Osteocyte (in vitro differentiated cells): ENCODE data around the gene LENEP. TPM values are rescaled to one million over a fixed set of nuclear protein-coding genes. Genes with fewer than 3 reads are reported as not detected.
A peak's percentile ranks its signal among the peaks of the same experiment; 100 is the strongest.

Experiments
- DNase-seq: peaks from one replicate; pipeline ENCODE4 v3.0.0; 2021; ENCODE audit warnings: mixed read lengths; ENCODE audit not compliant: unreplicated experiment; ENCODE audit errors: extremely low spot score
- H3K27ac Mint-ChIP-seq: one replicate; pipeline ENCODE4 v1.8.0; 2021; ENCODE audit warnings: mild to moderate bottlenecking, mixed read lengths; ENCODE audit not compliant: unreplicated experiment
- H3K27me3 Mint-ChIP-seq: one replicate; pipeline ENCODE4 v1.8.0; 2021; ENCODE audit warnings: mixed read lengths; ENCODE audit not compliant: unreplicated experiment
- H3K36me3 Mint-ChIP-seq: one replicate; pipeline ENCODE4 v1.8.0; 2021; ENCODE audit warnings: mixed read lengths; ENCODE audit not compliant: unreplicated experiment
- H3K4me1 Mint-ChIP-seq: one replicate; pipeline ENCODE4 v1.8.0; 2021; ENCODE audit warnings: mixed read lengths; ENCODE audit not compliant: unreplicated experiment
- H3K4me3 Mint-ChIP-seq: one replicate; pipeline ENCODE4 v1.8.0; 2021; ENCODE audit warnings: mild to moderate bottlenecking, moderate library complexity, mixed read lengths; ENCODE audit not compliant: unreplicated experiment
- H3K9me3 Mint-ChIP-seq: one replicate; pipeline ENCODE4 v1.8.0; 2021; ENCODE audit warnings: mixed read lengths; ENCODE audit not compliant: unreplicated experiment
- CTCF ChIP-seq: fragments of 200-600 bp; sonication (generic); IDR thresholded peaks from 2 replicates; pipeline ENCODE4 v1.5.0; 2021; ENCODE audit warnings: antibody characterized with exemption, mild to moderate bottlenecking, moderate library complexity
- total RNA-seq: library from RNA; stranded (reverse); gene quantifications from 2 replicates; pipeline ENCODE4 v1.2.1, GENCODE V29; 2021

LENEP gene
- total RNA-seq, 1 donor from 2014 or later, result not detected

GRCh38 chr1:155010211-155010918 is 17.0 kb downstream of the LENEP start:
- no peaks in the 10 kb centered on the region for H3K27me3 Mint-ChIP-seq
- peaks cover 2% of the 10 kb centered on the region for H3K36me3 Mint-ChIP-seq
- peaks cover 18% of the 10 kb centered on the region for H3K4me1 Mint-ChIP-seq
- no peak overlapping the region for H3K27ac Mint-ChIP-seq
- no peak for DNase-seq
- no peak overlapping the region for H3K4me3 Mint-ChIP-seq
- H3K9me3 Mint-ChIP-seq, result no peaks in the 10 kb centered on the region
- TF ChIP-seq CTCF, result no peak

GRCh38 chr1:155011004-155011416 is 17.6 kb downstream of the LENEP start:
- no peak for TF ChIP-seq CTCF
- H3K27ac Mint-ChIP-seq, result no peak overlapping the region

GRCh38 chr1:155011437-155012025 is 18.1 kb downstream of the LENEP start:
- H3K4me3 Mint-ChIP-seq, result no peak overlapping the region
- peaks cover 2% of the 10 kb centered on the region for H3K36me3 Mint-ChIP-seq
- DNase-seq, result no peak
- peak overlapping the region; percentile 64 for H3K27ac Mint-ChIP-seq
- H3K9me3 Mint-ChIP-seq, result no peaks in the 10 kb centered on the region
- TF ChIP-seq CTCF, result no peak
- no peaks in the 10 kb centered on the region for H3K27me3 Mint-ChIP-seq
- H3K4me1 Mint-ChIP-seq, result peaks cover 14% of the 10 kb centered on the region

More at GRCh38 chr1:155011004-155011416, 17.6 kb downstream of the LENEP start:
- Mint-ChIP-seq H3K9me3 (no peaks in the 10 kb centered on the region), H3K4me3 (no peak overlapping the region), H3K4me1 (peaks cover 14% of the 10 kb centered on the region), H3K27me3 (no peaks in the 10 kb centered on the region), H3K36me3 (peaks cover 2% of the 10 kb centered on the region)
- DNase-seq, result no peak

GRCh38 chr1:155012026-155012546 is 18.7 kb downstream of the LENEP start:
- no peak for DNase-seq
- no peaks in the 10 kb centered on the region for H3K9me3 Mint-ChIP-seq
- no peak overlapping the region for H3K4me3 Mint-ChIP-seq
- peaks cover 2% of the 10 kb centered on the region for H3K36me3 Mint-ChIP-seq
- no peaks in the 10 kb centered on the region for H3K27me3 Mint-ChIP-seq
- H3K4me1 Mint-ChIP-seq, result peaks cover 14% of the 10 kb centered on the region
- H3K27ac Mint-ChIP-seq, result peak overlapping the region; percentile 64
- no peak for TF ChIP-seq CTCF
